ENCODE measurements around the gene RALY.

RALY gene

GRCh38 chr20:33948480-33948879 lies 45.2 kb upstream of the RALY start:
- Histone ChIP-seq H3K4me1 (ENCODE audit: insufficient read depth, poor library complexity, severe bottlenecking) (no peaks in the 10 kb centered on the region), H3K4me3 (ENCODE audit: severe bottlenecking) (no peak overlapping the region), H3K36me3 (ENCODE audit: low read depth) (no peaks in the 10 kb centered on the region), H3K27ac (ENCODE audit: poor library complexity, severe bottlenecking) (no peak overlapping the region), H3K27me3 (ENCODE audit: insufficient read depth, poor library complexity, severe bottlenecking) (no peaks in the 10 kb centered on the region), H3K9me3 (ENCODE audit: severe bottlenecking) (no peaks in the 10 kb centered on the region)
- no peak for TF ChIP-seq CTCF (IDR thresholded peaks at IDR 0.05; ENCODE audit: poor library complexity, severe bottlenecking)
- DNase-seq (ENCODE audit: low spot score), result no peak
- no peak for ATAC-seq (ENCODE audit: low read depth)

GRCh38 chr20:33951171-33951570 lies 42.5 kb upstream of the RALY start:
- Histone ChIP-seq H3K36me3 (ENCODE audit: low read depth) (no peaks in the 10 kb centered on the region), H3K9me3 (ENCODE audit: severe bottlenecking) (no peaks in the 10 kb centered on the region), H3K27ac (ENCODE audit: poor library complexity, severe bottlenecking) (no peak overlapping the region), H3K4me3 (ENCODE audit: severe bottlenecking) (no peak overlapping the region), H3K4me1 (ENCODE audit: insufficient read depth, poor library complexity, severe bottlenecking) (no peaks in the 10 kb centered on the region), H3K27me3 (ENCODE audit: insufficient read depth, poor library complexity, severe bottlenecking) (peaks cover 6% of the 10 kb centered on the region)
- TF ChIP-seq CTCF (IDR thresholded peaks at IDR 0.05; ENCODE audit: poor library complexity, severe bottlenecking), result no peak
- no peak for ATAC-seq (ENCODE audit: low read depth)
- DNase-seq (ENCODE audit: low spot score), result no peak

- TF ChIP-seq CTCF (IDR thresholded peaks at IDR 0.05; ENCODE audit: poor library complexity, severe bottlenecking), result no peak
- Histone ChIP-seq H3K27ac (ENCODE audit: poor library complexity, severe bottlenecking) (no peak overlapping the region), H3K9me3 (ENCODE audit: severe bottlenecking) (no peaks in the 10 kb centered on the region), H3K4me1 (ENCODE audit: insufficient read depth, poor library complexity, severe bottlenecking) (no peaks in the 10 kb centered on the region), H3K4me3 (ENCODE audit: severe bottlenecking) (no peak overlapping the region), H3K36me3 (ENCODE audit: low read depth) (no peaks in the 10 kb centered on the region), H3K27me3 (ENCODE audit: insufficient read depth, poor library complexity, severe bottlenecking) (peaks cover 6% of the 10 kb centered on the region)
- ATAC-seq (ENCODE audit: low read depth) (no peak), DNase-seq (ENCODE audit: low spot score) (peak; percentile 58)
These were observed 39.2 kb upstream of the RALY start for GRCh38 chr20:33954504-33954903.

- H3K36me3 ChIP-seq (ENCODE audit: low read depth), result no peaks in the 10 kb centered on the region
- H3K4me1 ChIP-seq (ENCODE audit: insufficient read depth, poor library complexity, severe bottlenecking), result peaks cover 2% of the 10 kb centered on the region
- DNase-seq (ENCODE audit: low spot score), result peak; percentile 63
- no peaks in the 10 kb centered on the region for H3K9me3 ChIP-seq (ENCODE audit: severe bottlenecking)
- ATAC-seq (ENCODE audit: low read depth), result no peak; the same call in 2 of the 3 replicates
- TF ChIP-seq CTCF (IDR thresholded peaks at IDR 0.05; ENCODE audit: poor library complexity, severe bottlenecking), result no peak
- H3K4me3 ChIP-seq (ENCODE audit: severe bottlenecking), result no peak overlapping the region
- H3K27ac ChIP-seq (ENCODE audit: poor library complexity, severe bottlenecking), result no peak overlapping the region
- H3K27me3 ChIP-seq (ENCODE audit: insufficient read depth, poor library complexity, severe bottlenecking), result no peaks in the 10 kb centered on the region
These were observed 30.0 kb upstream of the RALY start for GRCh38 chr20:33963751-33964150.

GRCh38 chr20:33964441-33964840 lies 29.3 kb upstream of the RALY start:
- H3K27me3 ChIP-seq (ENCODE audit: insufficient read depth, poor library complexity, severe bottlenecking), result no peaks in the 10 kb centered on the region
- no peak for ATAC-seq (ENCODE audit: low read depth)
- no peak overlapping the region for H3K27ac ChIP-seq (ENCODE audit: poor library complexity, severe bottlenecking)
- DNase-seq (ENCODE audit: low spot score), result peak; percentile 12
- H3K4me3 ChIP-seq (ENCODE audit: severe bottlenecking), result no peak overlapping the region
- H3K4me1 ChIP-seq (ENCODE audit: insufficient read depth, poor library complexity, severe bottlenecking), result peaks cover 2% of the 10 kb centered on the region
- TF ChIP-seq CTCF (IDR thresholded peaks at IDR 0.05; ENCODE audit: poor library complexity, severe bottlenecking), result no peak
- H3K36me3 ChIP-seq (ENCODE audit: low read depth), result no peaks in the 10 kb centered on the region
- no peaks in the 10 kb centered on the region for H3K9me3 ChIP-seq (ENCODE audit: severe bottlenecking)
